ENCODE data around the gene IL17RA. TPM values are rescaled to one million over a fixed set of nuclear protein-coding genes. Genes with fewer than 3 reads are reported as not detected.

Gene IL17RA
- total RNA-seq, 4 donors from 2014 or later = 23.7 to 48.4 (median 31.0) TPM

DNA sequence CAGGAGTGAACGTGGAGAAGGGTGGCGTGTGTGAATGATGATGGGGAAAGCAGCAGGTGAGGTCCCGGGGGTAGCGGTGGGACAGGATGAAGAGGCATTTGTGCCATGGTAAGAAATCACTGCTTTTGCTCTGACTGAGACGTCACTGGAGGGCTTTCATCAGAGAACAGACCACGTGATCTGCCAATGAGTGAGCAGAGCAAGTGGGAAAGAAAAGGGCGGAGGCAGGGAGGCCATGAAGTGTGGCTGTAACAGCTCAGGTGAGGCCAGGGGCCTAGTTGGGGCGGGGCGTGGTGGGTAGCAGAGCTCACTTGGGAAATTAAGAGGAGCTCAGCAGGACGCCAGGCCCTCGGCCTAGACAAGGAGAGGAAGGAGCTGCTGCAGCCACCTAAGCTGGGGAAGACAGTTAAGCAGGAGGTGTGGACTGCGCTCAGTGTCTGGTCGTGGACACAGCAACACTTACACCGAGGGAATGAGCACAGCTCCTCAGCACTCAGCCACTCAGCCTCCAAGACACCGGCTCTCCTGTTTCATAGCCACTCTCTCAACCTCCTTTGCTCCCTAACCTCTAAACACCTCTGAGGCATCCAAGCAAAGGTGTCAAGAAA, 50.5 kb downstream of the IL17RA start:
- no peak for DNase-seq (ENCODE audit: low spot score)
- ATAC-seq (ENCODE audit: low FRiP score) = no peak
- TF ChIP-seq, protein P1, sequence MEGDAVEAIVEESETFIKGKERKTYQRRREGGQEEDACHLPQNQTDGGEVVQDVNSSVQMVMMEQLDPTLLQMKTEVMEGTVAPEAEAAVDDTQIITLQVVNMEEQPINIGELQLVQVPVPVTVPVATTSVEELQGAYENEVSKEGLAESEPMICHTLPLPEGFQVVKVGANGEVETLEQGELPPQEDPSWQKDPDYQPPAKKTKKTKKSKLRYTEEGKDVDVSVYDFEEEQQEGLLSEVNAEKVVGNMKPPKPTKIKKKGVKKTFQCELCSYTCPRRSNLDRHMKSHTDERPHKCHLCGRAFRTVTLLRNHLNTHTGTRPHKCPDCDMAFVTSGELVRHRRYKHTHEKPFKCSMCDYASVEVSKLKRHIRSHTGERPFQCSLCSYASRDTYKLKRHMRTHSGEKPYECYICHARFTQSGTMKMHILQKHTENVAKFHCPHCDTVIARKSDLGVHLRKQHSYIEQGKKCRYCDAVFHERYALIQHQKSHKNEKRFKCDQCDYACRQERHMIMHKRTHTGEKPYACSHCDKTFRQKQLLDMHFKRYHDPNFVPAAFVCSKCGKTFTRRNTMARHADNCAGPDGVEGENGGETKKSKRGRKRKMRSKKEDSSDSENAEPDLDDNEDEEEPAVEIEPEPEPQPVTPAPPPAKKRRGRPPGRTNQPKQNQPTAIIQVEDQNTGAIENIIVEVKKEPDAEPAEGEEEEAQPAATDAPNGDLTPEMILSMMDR (IDR thresholded peaks at IDR 0.05) = no peak

DNA sequence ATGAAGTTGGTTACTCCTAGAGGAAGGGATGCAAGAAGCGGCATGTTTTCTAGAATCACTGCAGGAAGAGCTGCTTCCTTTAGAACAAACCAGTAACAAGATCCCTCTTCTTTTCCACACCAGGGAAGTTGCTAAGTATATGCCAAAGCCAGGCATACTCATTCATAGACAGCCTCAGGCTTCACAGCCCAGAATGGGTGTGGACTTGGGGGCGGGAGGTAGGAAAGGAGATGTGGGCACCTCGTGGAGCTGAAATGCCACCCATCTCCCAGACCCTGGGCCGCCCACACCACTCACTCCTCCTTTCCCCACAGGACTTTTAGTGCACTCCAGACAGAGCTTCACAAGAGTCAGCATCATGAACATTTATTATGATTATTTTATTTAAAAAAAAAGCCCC, 52.4 kb downstream of the IL17RA start:
- DNase-seq (ENCODE audit: low spot score) (no peak), ATAC-seq (ENCODE audit: low FRiP score) (no peak)
- TF ChIP-seq, protein P1 (IDR thresholded peaks at IDR 0.05) = no peak

DNA sequence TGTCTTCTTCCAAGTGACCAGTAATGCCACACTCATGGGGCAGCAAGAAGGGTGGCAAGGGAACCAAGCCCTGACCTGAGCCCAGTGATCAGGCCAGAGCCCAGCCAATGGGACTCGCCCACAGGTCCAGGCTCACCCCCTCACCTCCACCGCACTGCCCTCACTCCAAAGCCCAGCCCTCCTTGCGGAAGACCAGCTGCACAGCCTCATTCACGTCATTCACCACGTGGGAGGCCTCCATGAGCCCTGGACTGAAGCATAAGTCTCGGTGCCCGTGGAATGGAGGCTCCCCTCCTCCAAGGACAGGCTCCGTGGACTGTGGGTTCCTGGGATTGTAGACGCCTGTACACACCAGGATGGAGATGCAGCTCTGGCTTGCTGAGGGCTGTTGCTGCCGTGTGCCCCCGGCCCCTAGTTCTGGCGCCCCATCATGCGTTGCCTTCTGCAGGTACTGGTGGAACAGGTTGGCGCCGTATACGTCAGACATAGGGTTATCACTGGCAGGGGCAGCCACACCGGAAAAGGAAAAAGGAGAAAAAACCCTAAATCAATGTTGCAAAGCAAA, 53.1 kb downstream of the IL17RA start:
- TF ChIP-seq, protein P1 (IDR thresholded peaks at IDR 0.05) = no peak
- DNase-seq (ENCODE audit: low spot score) = no peak
- ATAC-seq (ENCODE audit: low FRiP score) = no peak

DNA sequence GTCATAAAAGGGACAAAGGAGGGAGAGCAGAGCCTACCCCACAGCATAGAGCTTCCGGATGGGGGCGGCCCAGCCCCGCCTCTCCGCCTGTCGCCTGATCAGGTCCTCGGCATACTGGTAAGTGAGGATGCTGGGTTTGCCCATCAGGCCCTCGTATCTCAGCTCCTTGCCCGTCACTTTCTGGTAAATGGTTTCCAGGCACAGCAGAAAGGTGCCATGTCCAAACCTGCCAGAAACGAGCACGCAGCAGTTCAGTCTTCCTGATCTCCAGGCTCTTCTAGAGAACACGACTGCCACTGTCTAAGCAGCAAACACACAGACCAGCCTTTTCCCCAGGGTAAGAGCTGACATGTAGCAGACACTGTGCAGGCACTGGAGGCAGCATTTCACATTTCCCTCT, 53.7 kb downstream of the IL17RA start:
- DNase-seq (ENCODE audit: low spot score) = no peak
- ATAC-seq (ENCODE audit: low FRiP score) = no peak
- TF ChIP-seq, protein P1 (IDR thresholded peaks at IDR 0.05) = no peak

DNA sequence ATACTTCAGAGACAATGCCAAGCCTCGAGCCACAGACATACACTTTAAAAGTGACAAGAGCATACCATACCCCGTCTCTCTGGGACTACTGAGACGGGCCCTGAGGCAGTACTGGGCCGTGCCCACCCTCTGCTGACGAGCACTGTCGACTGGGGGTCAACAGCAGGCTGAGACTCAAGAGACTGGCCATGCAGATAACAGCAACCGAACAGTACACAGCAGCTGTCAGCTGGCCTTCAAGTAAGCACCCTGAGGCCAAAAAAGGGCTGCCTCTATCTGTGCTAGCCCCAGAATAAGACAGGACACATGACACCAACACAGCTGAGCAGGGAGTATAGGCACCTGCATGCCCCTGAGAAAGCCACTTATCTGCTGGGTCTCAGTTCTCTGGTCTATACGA, 55.2 kb downstream of the IL17RA start:
- TF ChIP-seq, protein P1 (IDR thresholded peaks at IDR 0.05) = no peak

DNA sequence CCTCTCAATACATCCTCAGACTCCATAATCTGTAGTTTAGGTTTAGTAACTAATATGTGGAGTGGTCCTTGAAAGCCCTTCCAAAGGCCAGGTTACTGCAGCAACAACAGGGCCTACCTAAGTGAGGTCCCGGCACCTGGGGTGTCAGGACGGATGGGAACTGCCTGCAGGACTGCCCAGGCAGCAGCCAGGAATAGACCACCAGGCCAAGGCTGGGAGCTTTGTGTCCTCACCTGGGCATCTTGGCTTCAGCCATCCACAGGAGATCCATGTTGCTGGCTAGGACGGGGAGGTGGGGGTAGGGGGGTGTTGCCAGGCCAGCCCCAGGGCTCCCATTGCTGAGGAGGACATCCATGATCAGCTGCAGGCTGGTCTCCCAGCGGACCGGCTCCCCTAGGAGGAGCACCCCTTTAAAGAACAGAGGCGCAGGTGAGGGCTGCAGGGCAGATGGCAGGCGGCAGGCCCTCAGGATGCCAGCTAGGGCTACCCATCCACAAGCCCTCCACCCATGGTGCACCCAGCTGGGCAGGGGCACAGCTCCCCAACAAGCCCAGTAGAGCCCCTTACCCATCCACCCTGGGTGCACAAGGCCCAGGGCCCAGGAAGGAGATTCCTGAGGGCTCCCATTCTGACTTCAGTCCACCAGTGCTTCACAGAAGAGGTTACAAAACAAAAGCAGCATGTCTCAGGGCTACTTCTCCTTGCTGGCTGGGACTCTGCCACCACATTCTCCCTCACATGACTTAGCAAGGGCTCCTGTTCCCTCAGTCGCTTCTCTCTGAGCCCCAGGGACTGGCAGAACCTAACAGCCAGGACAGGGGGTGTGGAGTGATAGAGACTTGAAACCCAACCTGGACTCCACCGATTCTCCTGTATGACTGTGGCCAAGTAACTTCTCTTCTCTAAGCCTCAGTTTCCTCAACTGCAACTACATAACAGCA, 56.3 kb downstream of the IL17RA start:
- no peak for ATAC-seq (ENCODE audit: low FRiP score)
- no peak for DNase-seq (ENCODE audit: low spot score)
- TF ChIP-seq, protein P1 (IDR thresholded peaks at IDR 0.05) = no peak

More for the DNA sequence above, 55.2 kb downstream of the IL17RA start:
- DNase-seq (ENCODE audit: low spot score) (no peak), ATAC-seq (ENCODE audit: low FRiP score) (no peak)
